GM04504 (cell line): Measurements from ENCODE around the gene AGAP4.
"Not testable (repeated sequence)": the region's sequence is repeated elsewhere in the genome, so short reads cannot be mapped to it uniquely, and the experiment has no call there.

Experiments
- DNase-seq: peaks from one replicate; pipeline ENCODE4 v3.0.0-alpha.2; 2012; ENCODE audit warnings: low read depth

Gene AGAP4

GRCh38 chr10:45847400-45847799 lies at the start of gene AGAP4:
Gene AGAP4, minus strand, starts transcription at chr10:45847500. Its CDS starts 153 bp downstream, at chr10:45847347.
- not testable (repeated sequence) for DNase-seq

- not testable (repeated sequence) for DNase-seq
Observed at GRCh38 chr10:45890721-45891120, 43.4 kb upstream of the AGAP4 start.

DNA sequence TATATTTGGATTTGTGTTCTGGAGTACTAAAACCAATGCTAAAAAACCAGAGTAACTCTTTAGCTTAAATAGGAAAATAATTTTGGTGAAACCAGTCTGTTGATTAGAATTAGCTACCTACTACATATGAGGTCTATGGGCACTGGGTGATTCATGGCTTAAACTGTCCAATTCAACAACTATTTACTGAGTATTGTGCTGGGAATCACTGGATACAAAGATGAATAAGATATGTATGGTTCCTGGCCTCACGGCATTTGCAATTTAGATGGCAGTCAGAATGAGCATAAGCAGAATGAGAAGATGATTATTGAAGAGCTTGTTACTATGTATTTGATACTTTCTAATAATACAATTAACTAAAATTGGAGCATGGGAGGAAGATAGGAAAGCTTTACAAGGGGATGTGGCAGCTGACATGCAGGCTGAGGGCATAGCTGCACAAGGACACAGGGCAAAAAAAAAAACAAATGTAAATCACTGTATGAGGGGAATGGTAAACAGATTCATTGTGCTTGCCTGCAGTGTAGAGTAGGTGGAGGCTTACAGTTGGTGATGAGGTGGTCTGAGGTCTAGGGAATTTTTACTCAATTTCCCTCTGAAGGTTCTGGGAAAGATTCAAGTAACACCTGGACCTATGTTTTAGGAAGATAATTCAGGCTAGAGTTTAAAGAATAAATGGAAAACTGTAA lies 42.4 kb upstream of the AGAP4 start:
- DNase-seq, result not testable (repeated sequence)

DNA sequence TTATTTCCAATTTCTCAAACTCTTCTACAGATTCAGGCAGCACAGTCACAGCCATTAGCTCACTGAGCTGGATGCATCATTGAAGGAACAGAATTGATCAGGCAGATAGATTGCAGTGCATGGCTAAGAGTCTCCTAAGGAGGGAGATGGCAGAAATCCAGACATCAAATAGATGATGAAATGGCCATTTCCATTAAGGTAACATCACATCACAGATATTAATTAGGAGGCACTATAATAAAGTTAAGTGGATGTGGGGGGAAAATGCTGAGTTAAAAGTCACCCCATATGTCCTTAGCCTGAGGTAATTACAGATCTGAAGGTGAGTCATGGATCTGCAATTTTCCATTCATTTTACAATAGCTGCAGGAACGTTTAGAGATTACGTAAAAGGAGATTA lies 35.6 kb upstream of the AGAP4 start:
- DNase-seq, result not testable (repeated sequence)

DNA sequence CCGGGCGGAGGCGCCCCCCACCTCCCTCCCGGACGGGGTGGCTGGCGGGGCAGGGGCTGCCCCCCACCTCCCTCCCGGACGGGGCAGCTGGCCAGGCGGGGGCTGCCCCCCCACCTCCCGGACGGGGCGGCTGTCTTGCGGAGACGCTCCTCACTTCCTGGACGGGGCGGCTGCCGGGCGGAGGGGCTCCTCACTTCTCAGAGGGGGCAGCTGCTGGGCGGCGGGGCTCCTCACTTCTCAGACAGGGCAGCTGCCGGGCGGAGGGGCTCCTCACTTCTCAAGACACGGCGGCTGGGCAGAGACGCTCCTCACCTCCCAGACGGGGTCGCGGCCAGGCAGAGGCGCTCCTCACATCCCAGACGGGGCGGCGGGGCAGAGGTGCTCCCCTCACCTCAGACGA lies 18.1 kb upstream of the AGAP4 start:
- not testable (repeated sequence) for DNase-seq

GRCh38 chr10:45864264-45864663 lies 17.0 kb upstream of the AGAP4 start:
- DNase-seq, result not testable (repeated sequence)

- DNase-seq, result not testable (repeated sequence)
Observed at GRCh38 chr10:45863632-45864031, 16.3 kb upstream of the AGAP4 start.

- DNase-seq, result not testable (repeated sequence)
Observed at GRCh38 chr10:45857931-45858330, 10.6 kb upstream of the AGAP4 start.

GRCh38 chr10:45848467-45848866 lies 1.2 kb upstream of the AGAP4 start:
- DNase-seq, result not testable (repeated sequence)

GRCh38 chr10:45822918-45823317 lies 24.4 kb downstream of the AGAP4 start:
- not testable (repeated sequence) for DNase-seq

- not testable (repeated sequence) for DNase-seq
Observed at GRCh38 chr10:45820107-45820830, 27.0 kb downstream of the AGAP4 start.

DNA sequence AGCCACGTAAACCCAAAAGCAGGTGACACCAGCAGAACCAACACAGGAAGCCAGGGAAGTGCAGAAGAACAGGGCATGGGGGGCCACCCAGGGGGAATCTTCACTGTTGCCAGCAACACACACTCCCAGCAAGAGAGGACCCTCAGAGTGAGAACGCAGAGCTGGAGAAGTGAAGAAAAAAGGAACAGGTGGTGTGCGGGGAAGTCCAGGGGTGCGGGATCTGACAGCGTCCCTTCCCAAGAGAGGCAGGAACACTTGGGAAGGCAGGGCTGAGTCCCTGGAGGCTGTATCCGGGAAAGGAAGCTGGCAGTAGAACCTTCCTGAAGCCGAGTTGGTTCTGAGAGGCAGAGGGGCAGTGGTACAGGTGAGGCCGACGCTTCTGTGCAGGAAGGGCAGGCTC lies 27.7 kb downstream of the AGAP4 start:
- no peak for DNase-seq

- no peak for DNase-seq
Observed at GRCh38 chr10:45817912-45818311, 29.4 kb downstream of the AGAP4 start.

DNA sequence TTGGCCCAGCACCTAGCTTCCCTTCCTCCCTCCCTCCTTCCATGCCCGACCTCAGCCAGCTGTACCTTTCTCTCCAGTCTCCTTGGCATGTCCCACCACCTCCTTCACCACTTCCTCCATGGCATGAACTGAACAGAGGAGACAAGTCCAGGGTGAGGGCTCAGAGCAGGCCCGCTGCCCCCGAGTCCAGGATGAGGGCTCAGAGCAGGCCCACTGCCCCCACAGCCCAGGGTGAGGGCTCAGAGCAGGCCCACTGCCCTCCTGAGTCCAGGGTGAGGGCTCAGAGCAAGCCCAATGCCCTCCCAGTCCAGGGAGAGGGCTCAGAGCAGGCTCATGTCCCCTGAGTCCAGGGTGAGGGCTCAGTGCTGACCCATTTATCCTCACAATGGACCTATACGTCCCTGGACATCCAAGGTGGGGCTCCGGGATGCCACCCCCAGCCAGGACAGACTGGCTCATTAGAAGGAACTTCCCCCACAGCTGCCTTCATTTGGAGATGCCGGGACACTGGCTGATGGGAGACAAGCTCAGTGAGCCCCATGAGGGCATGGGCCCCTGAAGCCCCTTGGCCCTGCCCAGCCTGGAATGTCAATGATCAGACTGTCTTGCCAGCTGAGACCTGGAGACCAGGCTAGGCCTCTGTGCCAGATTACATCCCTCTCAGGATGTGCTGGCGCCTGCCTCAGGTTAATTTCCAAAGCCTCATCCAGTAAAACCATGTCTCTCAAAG lies 30.0 kb downstream of the AGAP4 start:
- no peak for DNase-seq

DNA sequence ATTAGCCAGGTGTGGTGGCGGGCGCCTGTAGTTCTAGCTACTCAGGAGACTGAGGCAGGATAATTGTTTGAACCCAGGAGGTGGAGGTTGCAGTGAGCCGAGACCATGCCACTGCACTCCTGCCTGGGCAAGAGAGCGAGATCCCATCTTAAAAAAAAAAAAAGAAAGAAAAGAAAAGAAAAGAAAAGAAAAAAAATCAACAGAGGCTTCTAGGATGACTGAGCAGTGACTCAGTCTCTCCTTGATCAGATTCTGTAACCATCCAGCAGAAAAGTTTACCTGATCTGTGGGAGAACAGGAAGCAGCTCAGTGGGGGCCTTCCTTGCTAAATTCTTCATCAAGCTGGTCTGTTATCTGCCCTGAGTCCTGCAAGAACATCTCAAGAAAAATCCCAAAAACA lies 33.2 kb downstream of the AGAP4 start:
- DNase-seq, result not testable (repeated sequence)

- DNase-seq, result not testable (repeated sequence)
Observed at GRCh38 chr10:45812959-45813358, 34.3 kb downstream of the AGAP4 start.

DNA sequence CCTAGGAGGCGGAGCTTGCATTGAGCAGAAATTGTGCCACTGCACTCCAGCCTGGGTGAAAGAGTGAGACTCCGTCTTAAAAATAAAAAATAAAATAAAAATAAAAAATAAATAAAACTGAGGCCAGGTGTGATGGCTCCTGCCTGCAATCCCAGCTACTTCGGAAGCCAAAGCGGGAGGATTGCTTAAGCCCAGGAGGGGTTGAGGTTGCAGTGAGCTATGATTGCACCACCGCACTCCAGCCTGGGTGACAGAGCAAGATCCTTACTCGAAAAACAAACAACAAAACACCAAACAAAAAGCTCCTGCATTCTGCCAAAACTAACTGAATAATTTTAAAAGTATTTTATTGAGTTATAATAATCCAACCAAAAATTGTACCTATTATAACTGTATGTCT lies 36.2 kb downstream of the AGAP4 start:
- DNase-seq, result no peak

DNA sequence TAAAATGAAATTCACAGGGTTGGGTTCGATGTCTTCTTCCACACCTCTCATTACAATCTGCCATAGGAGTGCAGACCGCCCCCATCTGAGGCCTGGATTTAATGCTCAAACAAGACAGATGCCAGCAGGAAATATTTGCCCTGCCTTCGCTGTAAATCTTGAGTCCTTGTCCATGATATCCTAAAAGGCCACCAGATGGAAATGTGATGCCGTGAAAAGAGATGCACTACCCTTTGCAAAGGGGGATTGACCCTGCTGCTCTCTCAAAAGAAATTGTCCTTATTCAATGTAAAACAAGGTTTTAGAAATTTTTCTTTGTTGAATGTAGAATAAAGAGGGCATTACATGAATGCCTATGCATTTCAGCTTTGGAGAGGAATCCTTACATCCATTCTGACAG lies 37.5 kb downstream of the AGAP4 start:
- DNase-seq, result peak; percentile 4

GRCh38 chr10:45804996-45805395 lies 42.3 kb downstream of the AGAP4 start:
- DNase-seq, result not testable (repeated sequence)

GRCh38 chr10:45803060-45804010 lies 44.0 kb downstream of the AGAP4 start:
- DNase-seq, result peak; percentile 3

DNA sequence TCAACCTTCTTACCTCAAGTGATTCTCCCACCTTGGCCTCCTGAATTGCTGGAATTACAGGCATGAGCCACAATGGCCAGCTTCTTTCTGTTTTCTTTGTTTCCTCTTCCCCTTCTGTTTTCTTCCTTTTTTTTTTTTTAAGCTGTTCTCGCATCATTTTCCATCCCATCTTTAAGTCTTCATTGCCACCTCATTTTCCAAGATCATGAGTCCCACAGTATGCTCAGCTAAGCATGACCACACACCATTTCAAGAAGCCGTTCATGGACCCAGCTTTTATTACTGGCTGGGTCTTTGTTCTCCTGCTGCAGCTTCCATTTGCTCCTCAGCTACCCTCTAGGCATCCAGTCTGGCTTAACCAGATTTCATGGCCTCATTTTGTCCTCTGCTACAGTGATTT lies 52.5 kb downstream of the AGAP4 start:
- not testable (repeated sequence) for DNase-seq
